NCI-H2227 treated with DMSO at 0.1 percent for 48 hours (cell line): Measurements from ENCODE around the gene TMEM39A.

Experiments used
- DNase-seq: peaks from one replicate; lab custom pipeline; 2025; lab: John Stamatoyannopoulos, UW

The TMEM39A gene

GRCh38 chr3:119463171-119464169 is at the start of gene TMEM39A:
TSS of gene TMEM39A (minus strand) at chr3:119463615. CDS start at chr3:119462074, 1,541 bp downstream.
- DNase-seq = peak; percentile 96

- no peak for DNase-seq
Observed at GRCh38 chr3:119510690-119511089, 47.3 kb upstream of the TMEM39A start.

- no peak for DNase-seq
Observed at GRCh38 chr3:119508172-119508845, 44.9 kb upstream of the TMEM39A start.

GRCh38 chr3:119507404-119507803 is 44.0 kb upstream of the TMEM39A start:
- no peak for DNase-seq

- DNase-seq = no peak
Observed at GRCh38 chr3:119506631-119507030, 43.2 kb upstream of the TMEM39A start.

- DNase-seq = no peak
Observed at GRCh38 chr3:119500901-119501300, 37.5 kb upstream of the TMEM39A start.

GRCh38 chr3:119500265-119500664 is 36.9 kb upstream of the TMEM39A start:
- no peak for DNase-seq

GRCh38 chr3:119498186-119499011 is 35.0 kb upstream of the TMEM39A start, which contains the start of gene TIMMDC1:
TSS of gene TIMMDC1 (plus strand) at chr3:119498547. CDS start at chr3:119498734, 187 bp downstream.
- DNase-seq = peak; percentile 92

GRCh38 chr3:119497820-119498185 is 34.4 kb upstream of the TMEM39A start:
- peak; percentile 18 for DNase-seq

- DNase-seq = no peak
Observed at GRCh38 chr3:119494597-119494996, 31.2 kb upstream of the TMEM39A start.

- no peak for DNase-seq
Observed at GRCh38 chr3:119492810-119493209, 29.4 kb upstream of the TMEM39A start.

- no peak for DNase-seq
Observed at GRCh38 chr3:119492128-119492527, 28.7 kb upstream of the TMEM39A start.

GRCh38 chr3:119490153-119490552 is 26.7 kb upstream of the TMEM39A start:
- DNase-seq = no peak

- DNase-seq = no peak
Observed at GRCh38 chr3:119485563-119485962, 22.1 kb upstream of the TMEM39A start.

- no peak for DNase-seq
Observed at GRCh38 chr3:119483101-119483500, 19.7 kb upstream of the TMEM39A start.

- no peak for DNase-seq
Observed at GRCh38 chr3:119481079-119481478, 17.7 kb upstream of the TMEM39A start.

- DNase-seq = no peak
Observed at GRCh38 chr3:119470866-119471265, 7.5 kb upstream of the TMEM39A start.

GRCh38 chr3:119469418-119470189 is 6.2 kb upstream of the TMEM39A start:
- no peak for DNase-seq

GRCh38 chr3:119468041-119468440 is 4.6 kb upstream of the TMEM39A start:
- DNase-seq = no peak

GRCh38 chr3:119457246-119457645 is 6.2 kb downstream of the TMEM39A start:
- DNase-seq = no peak

GRCh38 chr3:119456469-119456868 is 6.9 kb downstream of the TMEM39A start:
- no peak for DNase-seq
